SH-SY5Y (cell line): ENCODE results near the gene NLGN2.

Experiments used
- GATA2 ChIP-seq: IDR thresholded peaks from 2 replicates; pipeline ENCODE4 v1.6.1; 2011; ENCODE audit warnings: mild to moderate bottlenecking, low read depth, low read length
- GATA3 ChIP-seq: IDR thresholded peaks from 2 replicates; pipeline ENCODE4 v1.6.1; 2011; ENCODE audit warnings: low read depth, mild to moderate bottlenecking, low read length, moderate library complexity

- no peak for TF ChIP-seq GATA2
- no peak for TF ChIP-seq GATA3
Measured at GRCh38 chr17:7437950-7438614, 30.4 kb downstream of the NLGN2 start.
